HG03097 (cell line): ENCODE measurements around the gene TKTL1.

Experiments used
- ATAC-seq: cut with Tn5 transposase; IDR thresholded peaks from one replicate; pipeline ENCODE4 v1.9.1; 2021; ENCODE audit not compliant: unreplicated experiment, low FRiP score

Gene TKTL1

GRCh38 chrX:154308108-154308946, 12.7 kb downstream of the TKTL1 start:
- ATAC-seq = no peak

- no peak for ATAC-seq
Measured at GRCh38 chrX:154309041-154309775, 13.6 kb downstream of the TKTL1 start.

- ATAC-seq = no peak
Measured at GRCh38 chrX:154310616-154311536, 15.3 kb downstream of the TKTL1 start.

- no peak for ATAC-seq
Measured at GRCh38 chrX:154312116-154312515, 16.5 kb downstream of the TKTL1 start.

GRCh38 chrX:154313147-154313546, 17.6 kb downstream of the TKTL1 start:
- no peak for ATAC-seq

GRCh38 chrX:154315416-154315815, 19.8 kb downstream of the TKTL1 start:
- no peak for ATAC-seq

GRCh38 chrX:154317391-154317995, 21.9 kb downstream of the TKTL1 start:
- ATAC-seq = no peak

GRCh38 chrX:154320406-154320805, 24.8 kb downstream of the TKTL1 start:
- no peak for ATAC-seq

- ATAC-seq = no peak
Measured at GRCh38 chrX:154321152-154321551, 25.6 kb downstream of the TKTL1 start.

- no peak for ATAC-seq
Measured at GRCh38 chrX:154321594-154321993, 26.0 kb downstream of the TKTL1 start.

- no peak for ATAC-seq
Measured at GRCh38 chrX:154322890-154323289, 27.3 kb downstream of the TKTL1 start.

GRCh38 chrX:154323537-154323936, 27.9 kb downstream of the TKTL1 start:
- no peak for ATAC-seq

- ATAC-seq = no peak
Measured at GRCh38 chrX:154325541-154325940, 29.9 kb downstream of the TKTL1 start.

- ATAC-seq = no peak
Measured at GRCh38 chrX:154327038-154327820, 31.6 kb downstream of the TKTL1 start.

- no peak for ATAC-seq
Measured at GRCh38 chrX:154328646-154329045, 33.1 kb downstream of the TKTL1 start.

- no peak for ATAC-seq
Measured at GRCh38 chrX:154329294-154329693, 33.7 kb downstream of the TKTL1 start.

- ATAC-seq = no peak
Measured at GRCh38 chrX:154332561-154332960, 37.0 kb downstream of the TKTL1 start.

GRCh38 chrX:154333116-154333515, 37.5 kb downstream of the TKTL1 start:
- ATAC-seq = no peak

- ATAC-seq = no peak
Measured at GRCh38 chrX:154333837-154334271, 38.3 kb downstream of the TKTL1 start.

GRCh38 chrX:154334496-154334895, 38.9 kb downstream of the TKTL1 start:
- ATAC-seq = no peak
